K562 (cell line): ENCODE measurements around the gene NOS2.

ENCODE experiments used
- MXI1 ChIP-seq: IDR thresholded peaks from 2 replicates; pipeline ENCODE4 v1.6.1; 2011; ENCODE audit warnings: low read depth, mild to moderate bottlenecking, improper control_type of control experiment, low read length
- NRF1 ChIP-seq, 2 experiments: fragments of 450-650 bp; IDR thresholded peaks in 1 of 2; conservative IDR thresholded peaks in 1 of 2; 2 replicates each; pipeline ENCODE4 v1.6.1; 2014; ENCODE audit warnings: mild to moderate bottlenecking in 2 of 2
- ZBTB8A ChIP-seq: fragments of 450-650 bp; IDR thresholded peaks from 2 replicates; pipeline ENCODE4 v1.6.1; 2018; ENCODE audit warnings: mild to moderate bottlenecking, moderate library complexity; ENCODE audit not compliant: partially characterized antibody
- ZNF23 ChIP-seq: fragments of 250-450 bp; sonication (Bioruptor Pico); IDR thresholded peaks from 2 replicates; pipeline ENCODE4 v1.4.0; 2020; ENCODE audit warnings: mild to moderate bottlenecking
- ZNF232 ChIP-seq: sonication (generic); formaldehyde crosslinking; IDR thresholded peaks from 2 replicates; pipeline ENCODE4 v1.8.0; 2022; ENCODE audit warnings: mild to moderate bottlenecking, missing genetic modification reagents
- ZNF766 ChIP-seq: fragments of 200-800 bp; sonication (Bioruptor generic); conservative IDR thresholded peaks from 2 replicates; pipeline ENCODE4 v1.6.1; 2016; ENCODE audit warnings: missing genetic modification characterization, missing compliant biosample characterization
- TF ChIP-seq, protein P1 (sequence below), 3 experiments: IDR thresholded peaks in 2 of 3; conservative IDR thresholded peaks in 1 of 3; 2 replicates each; pipeline ENCODE4 v1.5.1; 2011 to 2012; ENCODE audit warnings: low read length in 3 of 3, mild to moderate bottlenecking in 3 of 3, control low read depth in 2 of 3, improper control_type of control experiment in 1 of 3, inconsistent platforms in 1 of 3, low read depth in 1 of 3, mixed read lengths in 1 of 3, moderate library complexity in 1 of 3; ENCODE audit not compliant: insufficient read depth in 2 of 3
- TF ChIP-seq, protein P2 (sequence below): sonication (generic); formaldehyde crosslinking; IDR thresholded peaks from 2 replicates; pipeline ENCODE4 v1.8.0; 2022; ENCODE audit warnings: missing genetic modification reagents, mild to moderate bottlenecking, borderline replicate concordance
- TF ChIP-seq, protein P3 (sequence below): fragments of 450-650 bp; IDR thresholded peaks from 2 replicates; pipeline ENCODE4 v1.6.1; 2016; ENCODE audit warnings: low read depth

- TF ChIP-seq, protein P1, sequence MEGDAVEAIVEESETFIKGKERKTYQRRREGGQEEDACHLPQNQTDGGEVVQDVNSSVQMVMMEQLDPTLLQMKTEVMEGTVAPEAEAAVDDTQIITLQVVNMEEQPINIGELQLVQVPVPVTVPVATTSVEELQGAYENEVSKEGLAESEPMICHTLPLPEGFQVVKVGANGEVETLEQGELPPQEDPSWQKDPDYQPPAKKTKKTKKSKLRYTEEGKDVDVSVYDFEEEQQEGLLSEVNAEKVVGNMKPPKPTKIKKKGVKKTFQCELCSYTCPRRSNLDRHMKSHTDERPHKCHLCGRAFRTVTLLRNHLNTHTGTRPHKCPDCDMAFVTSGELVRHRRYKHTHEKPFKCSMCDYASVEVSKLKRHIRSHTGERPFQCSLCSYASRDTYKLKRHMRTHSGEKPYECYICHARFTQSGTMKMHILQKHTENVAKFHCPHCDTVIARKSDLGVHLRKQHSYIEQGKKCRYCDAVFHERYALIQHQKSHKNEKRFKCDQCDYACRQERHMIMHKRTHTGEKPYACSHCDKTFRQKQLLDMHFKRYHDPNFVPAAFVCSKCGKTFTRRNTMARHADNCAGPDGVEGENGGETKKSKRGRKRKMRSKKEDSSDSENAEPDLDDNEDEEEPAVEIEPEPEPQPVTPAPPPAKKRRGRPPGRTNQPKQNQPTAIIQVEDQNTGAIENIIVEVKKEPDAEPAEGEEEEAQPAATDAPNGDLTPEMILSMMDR (IDR thresholded peaks at IDR 0.05 in 2 of 3, conservative IDR thresholded peaks at IDR 0.05 in 1 of 3; ENCODE audit: insufficient read depth in 2 of 3, low read depth in 1 of 3, low read length in 3 of 3): no peak
- TF ChIP-seq NRF1 (conservative IDR thresholded peaks at IDR 0.05 in 1 of 2, IDR thresholded peaks at IDR 0.05 in 1 of 2) (no peak), MXI1 (no peak), ZNF23 (no peak), ZBTB8A (no peak), ZNF766 (no peak), ZNF232 (CRISPR knock-in tag) (no peak)
- TF ChIP-seq, protein P2, sequence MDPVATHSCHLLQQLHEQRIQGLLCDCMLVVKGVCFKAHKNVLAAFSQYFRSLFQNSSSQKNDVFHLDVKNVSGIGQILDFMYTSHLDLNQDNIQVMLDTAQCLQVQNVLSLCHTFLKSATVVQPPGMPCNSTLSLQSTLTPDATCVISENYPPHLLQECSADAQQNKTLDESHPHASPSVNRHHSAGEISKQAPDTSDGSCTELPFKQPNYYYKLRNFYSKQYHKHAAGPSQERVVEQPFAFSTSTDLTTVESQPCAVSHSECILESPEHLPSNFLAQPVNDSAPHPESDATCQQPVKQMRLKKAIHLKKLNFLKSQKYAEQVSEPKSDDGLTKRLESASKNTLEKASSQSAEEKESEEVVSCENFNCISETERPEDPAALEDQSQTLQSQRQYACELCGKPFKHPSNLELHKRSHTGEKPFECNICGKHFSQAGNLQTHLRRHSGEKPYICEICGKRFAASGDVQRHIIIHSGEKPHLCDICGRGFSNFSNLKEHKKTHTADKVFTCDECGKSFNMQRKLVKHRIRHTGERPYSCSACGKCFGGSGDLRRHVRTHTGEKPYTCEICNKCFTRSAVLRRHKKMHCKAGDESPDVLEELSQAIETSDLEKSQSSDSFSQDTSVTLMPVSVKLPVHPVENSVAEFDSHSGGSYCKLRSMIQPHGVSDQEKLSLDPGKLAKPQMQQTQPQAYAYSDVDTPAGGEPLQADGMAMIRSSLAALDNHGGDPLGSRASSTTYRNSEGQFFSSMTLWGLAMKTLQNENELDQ (CRISPR knock-in tag): no peak
- TF ChIP-seq, protein P3, sequence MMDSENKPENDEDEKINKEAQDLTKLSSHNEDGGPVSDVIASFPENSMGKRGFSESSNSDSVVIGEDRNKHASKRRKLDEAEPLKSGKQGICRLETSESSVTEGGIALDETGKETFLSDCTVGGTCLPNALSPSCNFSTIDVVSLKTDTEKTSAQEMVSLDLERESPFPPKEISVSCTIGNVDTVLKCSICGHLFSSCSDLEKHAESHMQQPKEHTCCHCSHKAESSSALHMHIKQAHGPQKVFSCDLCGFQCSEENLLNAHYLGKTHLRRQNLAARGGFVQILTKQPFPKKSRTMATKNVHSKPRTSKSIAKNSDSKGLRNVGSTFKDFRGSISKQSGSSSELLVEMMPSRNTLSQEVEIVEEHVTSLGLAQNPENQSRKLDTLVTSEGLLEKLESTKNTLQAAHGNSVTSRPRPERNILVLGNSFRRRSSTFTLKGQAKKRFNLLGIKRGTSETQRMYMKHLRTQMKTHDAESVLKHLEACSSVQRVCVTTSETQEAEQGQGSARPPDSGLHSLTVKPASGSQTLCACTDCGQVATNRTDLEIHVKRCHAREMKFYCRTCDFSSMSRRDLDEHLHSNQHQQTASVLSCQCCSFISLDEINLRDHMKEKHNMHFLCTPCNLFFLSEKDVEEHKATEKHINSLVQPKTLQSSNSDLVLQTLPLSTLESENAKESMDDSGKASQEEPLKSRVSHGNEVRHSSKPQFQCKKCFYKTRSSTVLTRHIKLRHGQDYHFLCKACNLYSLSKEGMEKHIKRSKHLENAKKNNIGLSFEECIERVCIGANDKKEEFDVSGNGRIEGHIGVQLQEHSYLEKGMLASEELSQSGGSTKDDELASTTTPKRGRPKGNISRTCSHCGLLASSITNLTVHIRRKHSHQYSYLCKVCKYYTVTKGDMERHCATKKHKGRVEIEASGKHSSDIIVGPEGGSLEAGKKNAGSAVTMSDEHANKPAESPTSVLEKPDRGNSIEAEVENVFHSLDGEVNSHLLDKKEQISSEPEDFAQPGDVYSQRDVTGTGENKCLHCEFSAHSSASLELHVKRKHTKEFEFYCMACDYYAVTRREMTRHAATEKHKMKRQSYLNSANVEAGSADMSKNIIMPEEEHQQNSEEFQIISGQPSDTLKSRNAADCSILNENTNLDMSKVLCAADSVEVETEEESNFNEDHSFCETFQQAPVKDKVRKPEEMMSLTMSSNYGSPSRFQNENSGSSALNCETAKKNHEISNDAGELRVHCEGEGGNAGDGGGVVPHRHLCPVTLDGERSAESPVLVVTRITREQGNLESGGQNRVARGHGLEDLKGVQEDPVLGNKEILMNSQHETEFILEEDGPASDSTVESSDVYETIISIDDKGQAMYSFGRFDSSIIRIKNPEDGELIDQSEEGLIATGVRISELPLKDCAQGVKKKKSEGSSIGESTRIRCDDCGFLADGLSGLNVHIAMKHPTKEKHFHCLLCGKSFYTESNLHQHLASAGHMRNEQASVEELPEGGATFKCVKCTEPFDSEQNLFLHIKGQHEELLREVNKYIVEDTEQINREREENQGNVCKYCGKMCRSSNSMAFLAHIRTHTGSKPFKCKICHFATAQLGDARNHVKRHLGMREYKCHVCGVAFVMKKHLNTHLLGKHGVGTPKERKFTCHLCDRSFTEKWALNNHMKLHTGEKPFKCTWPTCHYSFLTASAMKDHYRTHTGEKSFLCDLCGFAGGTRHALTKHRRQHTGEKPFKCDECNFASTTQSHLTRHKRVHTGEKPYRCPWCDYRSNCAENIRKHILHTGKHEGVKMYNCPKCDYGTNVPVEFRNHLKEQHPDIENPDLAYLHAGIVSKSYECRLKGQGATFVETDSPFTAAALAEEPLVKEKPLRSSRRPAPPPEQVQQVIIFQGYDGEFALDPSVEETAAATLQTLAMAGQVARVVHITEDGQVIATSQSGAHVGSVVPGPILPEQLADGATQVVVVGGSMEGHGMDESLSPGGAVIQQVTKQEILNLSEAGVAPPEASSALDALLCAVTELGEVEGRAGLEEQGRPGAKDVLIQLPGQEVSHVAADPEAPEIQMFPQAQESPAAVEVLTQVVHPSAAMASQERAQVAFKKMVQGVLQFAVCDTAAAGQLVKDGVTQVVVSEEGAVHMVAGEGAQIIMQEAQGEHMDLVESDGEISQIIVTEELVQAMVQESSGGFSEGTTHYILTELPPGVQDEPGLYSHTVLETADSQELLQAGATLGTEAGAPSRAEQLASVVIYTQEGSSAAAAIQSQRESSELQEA: no peak
These were observed 9.2 kb upstream of the NOS2 start for GRCh38 chr17:27809555-27809954.
